GF-D8 (cell line): ENCODE results near the gene EPN2.
A peak's percentile ranks its signal among the peaks of the same experiment; 100 is the strongest.

Source experiments
- DNase-seq: peaks from one replicate; lab custom pipeline; 2025; lab: John Stamatoyannopoulos, UW

Gene EPN2

DNA sequence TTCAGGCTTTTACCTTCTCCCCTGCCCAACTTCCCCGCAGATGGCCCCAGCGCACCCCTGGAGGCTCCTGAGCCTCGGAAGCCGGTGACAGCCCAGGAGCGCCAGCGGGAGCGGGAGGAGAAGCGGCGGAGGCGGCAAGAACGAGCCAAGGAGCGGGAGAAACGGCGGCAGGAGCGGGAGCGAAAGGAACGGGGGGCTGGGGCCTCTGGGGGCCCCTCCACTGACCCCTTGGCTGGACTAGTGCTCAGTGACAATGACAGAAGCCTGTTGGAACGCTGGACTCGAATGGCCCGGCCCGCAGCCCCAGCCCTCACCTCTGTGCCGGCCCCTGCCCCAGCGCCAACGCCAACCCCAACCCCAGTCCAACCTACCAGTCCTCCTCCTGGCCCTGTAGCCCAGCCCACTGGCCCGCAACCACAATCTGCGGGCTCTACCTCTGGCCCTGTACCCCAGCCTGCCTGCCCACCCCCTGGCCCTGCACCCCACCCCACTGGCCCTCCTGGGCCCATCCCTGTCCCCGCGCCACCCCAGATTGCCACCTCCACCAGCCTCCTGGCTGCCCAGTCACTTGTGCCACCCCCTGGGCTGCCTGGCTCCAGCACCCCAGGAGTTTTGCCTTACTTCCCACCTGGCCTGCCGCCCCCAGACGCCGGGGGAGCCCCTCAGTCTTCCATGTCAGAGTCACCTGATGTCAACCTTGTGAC lies 144.7 kb downstream of the EPN2 start:
- no peak for DNase-seq

DNA sequence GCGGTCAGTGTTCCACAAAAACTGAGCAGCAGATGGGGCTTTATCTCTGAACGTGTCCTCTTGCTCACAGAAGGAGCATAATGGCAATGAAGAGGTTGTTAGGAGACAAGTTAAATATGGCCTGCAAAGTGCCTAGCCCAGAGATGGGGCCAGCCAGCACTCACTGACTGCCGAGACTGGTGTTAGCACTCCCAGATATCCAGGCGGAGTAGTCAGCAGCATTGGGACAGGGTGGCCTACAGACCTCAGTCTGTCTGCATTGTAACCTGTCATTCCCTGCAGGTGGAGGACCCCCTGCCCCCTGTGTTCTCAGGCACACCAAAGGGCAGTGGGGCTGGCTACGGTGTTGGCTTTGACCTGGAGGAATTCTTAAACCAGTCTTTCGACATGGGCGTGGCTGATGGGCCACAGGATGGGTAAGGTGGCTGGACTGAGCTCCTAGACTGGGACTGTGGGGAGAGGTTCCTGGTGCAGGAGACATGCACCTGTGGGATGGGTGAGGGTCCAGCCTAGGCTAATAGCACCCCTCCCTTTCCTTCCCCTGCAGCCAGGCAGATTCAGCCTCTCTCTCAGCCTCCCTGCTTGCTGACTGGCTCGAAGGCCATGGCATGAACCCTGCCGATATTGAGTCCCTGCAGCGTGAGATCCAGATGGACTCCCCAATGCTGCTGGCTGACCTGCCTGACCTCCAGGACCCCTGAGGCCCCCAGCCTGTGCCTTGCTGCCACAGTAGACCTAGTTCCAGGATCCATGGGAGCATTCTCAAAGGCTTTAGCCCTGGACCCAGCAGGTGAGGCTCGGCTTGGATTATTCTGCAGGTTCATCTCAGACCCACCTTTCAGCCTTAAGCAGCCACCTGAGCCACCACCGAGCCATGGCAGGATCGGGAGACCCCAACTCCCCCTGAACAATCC lies 145.6 kb downstream of the EPN2 start:
- no peak for DNase-seq

DNA sequence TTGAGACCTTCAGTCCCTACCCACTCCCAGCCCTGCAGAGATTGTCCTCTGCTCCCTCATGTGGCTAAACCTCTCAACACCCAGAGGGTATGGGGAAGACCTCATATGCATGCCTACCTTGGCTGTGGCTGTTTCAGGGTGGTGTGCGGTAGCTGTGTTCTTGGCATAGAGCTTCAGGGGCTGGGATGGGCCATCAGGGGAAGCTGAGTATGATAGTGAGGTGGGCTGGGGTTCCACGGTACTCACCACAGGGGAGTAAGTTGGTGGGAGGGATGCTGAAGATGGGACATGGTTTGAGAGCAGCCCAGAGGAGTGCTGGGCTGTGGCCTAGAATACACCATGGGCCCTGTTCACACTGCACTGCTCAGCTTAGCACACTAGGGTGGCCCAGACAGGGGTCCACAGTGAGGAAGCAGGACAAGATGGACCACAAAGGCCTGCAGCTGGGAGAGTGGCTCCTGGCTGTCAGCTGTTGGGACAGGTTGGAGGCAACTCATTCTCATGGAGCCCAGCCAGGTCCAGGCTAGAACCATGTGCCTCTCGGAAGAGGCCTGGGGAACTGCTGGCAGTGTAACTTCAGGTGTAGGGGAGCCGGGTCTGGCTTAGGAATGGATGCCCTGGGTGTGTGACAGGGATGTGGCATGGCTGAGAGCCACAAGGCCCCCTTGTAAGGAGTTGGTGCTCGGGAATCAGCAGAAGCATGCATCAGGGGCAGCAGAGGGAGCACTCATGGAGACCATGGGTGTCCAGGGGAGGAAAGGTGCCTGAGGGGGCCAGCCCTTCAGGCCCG lies 146.7 kb downstream of the EPN2 start:
- no peak for DNase-seq

DNA sequence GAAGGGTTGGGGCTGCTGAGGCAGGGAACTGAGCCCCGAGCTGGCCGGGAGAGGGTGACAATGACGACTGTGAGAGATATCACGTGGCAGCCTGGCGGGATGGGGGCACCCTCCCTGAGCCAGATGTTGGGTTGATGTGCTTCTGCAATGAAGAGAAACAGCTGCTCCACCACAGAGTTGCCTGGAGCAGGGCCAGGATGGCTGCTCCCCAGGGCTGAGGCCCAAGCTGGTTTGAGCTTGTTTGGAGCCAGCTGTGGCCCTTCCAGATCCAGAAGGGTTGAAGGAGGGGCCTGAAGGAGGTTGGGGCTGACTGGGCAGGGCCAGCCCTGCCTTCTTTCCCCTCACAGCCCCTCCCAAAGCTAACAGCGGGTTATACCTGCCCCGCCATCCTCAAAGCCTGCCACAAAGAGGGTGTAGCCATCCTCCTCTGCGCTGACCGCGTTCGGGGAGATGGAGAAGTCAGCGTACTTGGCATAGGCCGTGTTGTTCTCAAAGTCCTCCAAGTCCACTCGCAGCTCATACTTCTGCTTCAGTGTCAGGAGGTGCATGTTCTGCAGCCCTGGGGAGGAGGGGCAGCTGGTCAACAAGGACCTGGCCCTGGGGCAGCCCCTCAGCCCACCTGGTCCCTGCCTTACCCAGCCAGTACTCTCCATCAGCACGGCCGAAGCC lies 147.7 kb downstream of the EPN2 start:
- peak; percentile 29 for DNase-seq

DNA sequence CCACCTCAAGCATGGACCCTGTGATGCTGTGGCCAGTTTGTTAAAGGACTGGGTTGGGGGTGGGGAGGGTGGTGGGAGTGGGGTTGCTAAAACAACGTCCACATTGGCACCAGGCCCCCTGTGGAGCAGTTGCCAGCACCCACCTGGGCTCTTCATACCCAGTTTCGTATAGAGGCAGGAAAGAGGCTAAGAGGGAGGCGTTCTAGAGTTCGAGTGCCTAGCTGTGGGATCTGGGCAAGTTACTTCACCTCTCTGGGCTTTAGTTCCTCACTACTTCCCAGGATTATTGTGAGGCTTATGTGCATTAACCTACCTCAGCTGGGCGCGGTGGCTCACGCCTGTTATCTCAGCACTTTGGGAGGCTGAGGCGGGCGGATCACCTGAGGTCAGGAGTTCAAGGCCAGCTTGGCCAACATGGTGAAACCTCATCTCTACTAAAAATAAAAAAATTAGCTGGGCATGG lies 148.4 kb downstream of the EPN2 start:
- no peak for DNase-seq
